Measurements from ENCODE around the gene AP2B1.

- TF ChIP-seq CTCF (IDR thresholded peaks at IDR 0.05 in 8 of 11, conservative IDR thresholded peaks at IDR 0.05 in 3 of 11) (no peak), POLR2AphosphoS5 (IDR thresholded peaks at IDR 0.05) (no peak), POLR2A (IDR thresholded peaks at IDR 0.05) (no peak)
Observed at GRCh38 chr17:35679007-35679682, 92.0 kb downstream of the AP2B1 start.

Measured in spleen (tissue), 7 donors.